NCI-H146 (cell line): ENCODE data around the gene SH3RF2.
"Not testable (repeated sequence)": the region's sequence is repeated elsewhere in the genome, so short reads cannot be mapped to it uniquely, and the experiment has no call there.

Source experiments
- DNase-seq: peaks from one replicate; lab custom pipeline; 2025; lab: John Stamatoyannopoulos, UW

Gene SH3RF2

DNA sequence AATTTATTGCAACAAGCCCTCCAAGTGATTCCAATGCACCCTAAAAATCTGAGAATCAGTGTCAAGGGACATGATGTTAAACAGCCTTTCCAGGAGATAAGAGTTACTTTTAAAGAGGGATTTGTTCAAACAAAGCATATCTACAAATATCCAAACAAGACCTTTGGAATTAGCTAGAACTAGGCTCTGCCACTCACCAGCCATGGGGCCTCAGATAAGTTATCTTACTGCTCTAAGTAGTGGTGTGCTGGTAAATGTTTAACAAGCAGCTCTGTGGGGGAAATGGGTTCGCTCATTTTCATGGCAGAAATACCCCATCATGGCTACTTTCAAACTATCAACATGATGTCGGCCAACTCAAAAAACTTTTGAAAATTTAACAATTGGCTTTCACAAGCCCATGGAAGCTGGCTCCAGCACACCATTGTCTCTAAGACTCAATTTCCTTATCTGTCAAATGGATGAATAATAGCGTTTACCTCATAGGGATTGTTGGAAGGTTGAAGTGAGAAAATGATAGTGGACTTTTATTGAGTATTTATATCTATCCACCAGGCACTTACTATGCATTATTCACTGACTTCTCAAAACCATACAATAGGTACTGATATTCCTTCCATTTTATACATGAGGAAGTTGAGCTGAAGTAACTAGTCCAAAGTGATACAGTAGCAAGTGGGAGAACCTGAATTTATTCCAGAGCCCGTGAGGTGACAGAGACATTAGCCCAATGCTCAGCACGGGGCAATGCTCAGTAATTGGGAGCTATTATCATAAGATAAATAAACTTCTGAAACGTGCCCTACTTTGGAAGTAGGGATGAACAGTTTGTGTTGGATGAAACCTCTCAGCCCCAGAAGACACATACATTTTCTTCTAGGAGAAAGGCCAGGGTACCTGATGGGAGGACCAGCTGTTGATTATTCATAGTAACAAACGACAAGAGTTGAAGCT, 43.2 kb downstream of the SH3RF2 start:
- DNase-seq, result no peak

DNA sequence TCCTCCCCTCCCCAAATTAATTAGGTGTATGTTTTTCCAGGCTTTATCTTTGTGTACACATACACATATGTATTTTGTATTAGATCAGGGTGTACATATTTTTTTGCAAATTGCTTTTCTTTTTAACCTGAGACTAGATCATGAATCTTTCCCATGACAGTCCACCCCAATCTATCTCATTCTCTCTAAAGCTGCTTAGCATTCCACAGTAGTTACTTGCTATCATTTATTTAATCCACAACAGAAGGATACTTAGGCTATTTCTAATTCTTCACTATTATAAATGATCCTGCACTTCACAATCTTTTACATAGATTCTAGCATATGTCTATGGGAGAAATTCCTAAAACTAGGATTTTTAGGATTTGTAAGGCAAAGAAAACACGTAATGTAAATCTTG, 43.9 kb downstream of the SH3RF2 start:
- no peak for DNase-seq

DNA sequence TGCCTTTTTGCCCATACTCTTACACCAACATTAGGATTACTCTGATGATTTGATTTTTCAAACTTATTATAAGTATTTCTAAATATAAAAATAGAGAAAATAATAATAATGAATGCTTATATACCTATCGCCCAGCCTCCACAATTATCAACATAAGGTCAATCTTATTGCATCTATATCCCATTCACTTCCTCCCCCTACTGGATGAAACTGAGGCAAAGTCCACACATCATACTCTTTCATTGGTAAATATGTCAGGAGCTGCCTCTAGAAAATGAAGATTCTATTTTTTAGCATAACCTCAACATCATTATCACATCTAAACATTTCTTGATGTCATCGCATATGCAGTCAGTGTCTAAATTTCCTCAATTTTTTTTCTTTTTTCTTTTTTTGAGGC, 44.3 kb downstream of the SH3RF2 start:
- no peak for DNase-seq

DNA sequence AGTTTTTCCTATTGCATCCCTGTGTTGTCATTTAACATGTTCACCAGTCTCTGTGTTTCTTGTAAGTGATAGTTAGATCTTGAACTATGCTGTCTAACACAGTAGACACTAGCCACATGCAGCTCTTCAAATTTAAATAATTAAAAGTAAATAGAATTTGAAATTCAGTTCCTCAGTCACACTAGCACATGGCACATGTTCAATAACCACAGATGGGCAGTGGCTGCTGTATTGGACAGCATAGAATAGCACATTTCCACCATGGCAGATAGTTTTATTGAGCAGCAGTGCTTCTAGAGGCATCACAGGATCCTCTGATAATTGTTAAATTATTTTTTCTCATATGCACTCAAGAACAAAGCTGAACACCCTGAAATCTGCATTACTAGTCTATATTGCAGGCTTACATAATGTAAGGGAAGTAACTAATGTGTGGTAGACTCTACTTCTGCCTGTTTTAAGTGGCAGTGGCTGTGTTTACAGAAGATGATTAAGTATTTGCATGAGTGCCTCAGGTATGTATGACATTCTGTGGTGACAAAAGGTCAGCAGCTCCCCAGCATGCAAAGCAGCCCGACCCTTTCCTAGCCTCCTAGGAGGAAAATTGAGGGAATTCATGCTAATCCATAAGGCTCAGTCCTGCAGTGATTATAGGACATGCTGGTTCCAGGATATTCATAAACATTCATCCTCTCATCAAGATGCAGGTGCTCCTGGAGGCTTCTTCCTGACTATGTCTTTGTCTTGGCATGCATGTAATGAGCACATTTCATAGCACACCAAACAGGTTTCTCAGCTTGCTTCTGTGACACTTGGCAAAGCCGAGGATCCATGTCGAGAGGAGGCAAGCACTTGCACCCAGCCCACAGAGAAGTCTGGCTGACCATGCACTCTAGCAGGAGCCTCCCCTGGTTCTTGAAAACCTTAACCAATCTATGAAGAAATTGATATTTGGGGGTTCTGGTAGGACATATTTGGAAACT, 45.5 kb downstream of the SH3RF2 start:
- DNase-seq, result no peak

DNA sequence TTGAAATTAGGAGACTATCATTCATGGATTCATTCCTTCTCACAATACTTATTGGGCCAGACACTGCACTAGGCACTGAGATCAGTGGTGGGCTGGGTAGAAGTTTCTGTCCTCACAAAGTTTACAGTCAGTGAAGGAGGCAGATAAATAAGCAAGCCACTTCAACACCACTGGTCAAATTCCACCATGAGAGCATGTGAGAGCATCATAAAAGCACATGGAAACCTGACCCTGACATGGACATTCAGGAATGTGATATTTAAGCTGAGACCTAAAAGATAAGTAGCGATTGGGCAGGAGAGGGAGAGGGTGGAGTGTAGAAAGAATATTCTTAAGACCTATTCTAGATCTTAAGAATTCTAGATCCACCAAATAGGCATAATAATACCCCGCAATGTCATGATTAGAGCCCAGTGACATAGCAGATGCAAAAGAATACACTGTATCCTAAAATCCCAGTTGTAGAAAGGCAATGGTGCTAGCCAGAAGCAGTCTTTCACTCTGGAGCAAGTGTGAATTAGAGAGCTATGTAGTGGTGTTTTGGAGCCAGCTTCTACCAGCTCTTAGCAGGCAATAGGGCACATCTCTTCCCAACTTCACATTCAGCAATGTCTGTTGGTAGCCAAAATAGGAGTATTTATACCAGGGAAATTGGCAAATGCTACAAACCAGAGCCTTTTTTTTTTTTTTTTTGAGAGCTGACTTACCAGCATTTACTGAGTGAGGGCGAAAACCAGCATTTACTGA, 46.4 kb downstream of the SH3RF2 start:
- no peak for DNase-seq

DNA sequence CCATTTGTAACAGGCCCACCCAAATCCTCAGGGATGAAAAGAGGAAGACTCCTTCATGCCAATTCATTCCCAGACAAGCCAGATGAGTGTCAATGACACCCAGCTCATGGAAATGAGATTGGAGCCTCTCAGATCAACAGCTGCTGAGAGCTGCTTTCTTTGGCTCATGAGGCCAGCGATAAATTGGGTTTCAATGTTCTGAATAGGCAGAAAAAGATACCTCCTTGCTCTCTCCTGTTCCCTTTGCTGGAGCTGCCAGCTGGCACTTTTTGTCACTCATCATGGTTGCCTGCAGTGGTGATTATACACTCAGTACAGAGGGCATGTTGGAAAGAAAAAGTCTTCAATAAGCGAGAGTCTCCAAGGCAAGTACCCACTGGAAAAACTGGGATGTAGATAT, 47.1 kb downstream of the SH3RF2 start:
- DNase-seq, result no peak

DNA sequence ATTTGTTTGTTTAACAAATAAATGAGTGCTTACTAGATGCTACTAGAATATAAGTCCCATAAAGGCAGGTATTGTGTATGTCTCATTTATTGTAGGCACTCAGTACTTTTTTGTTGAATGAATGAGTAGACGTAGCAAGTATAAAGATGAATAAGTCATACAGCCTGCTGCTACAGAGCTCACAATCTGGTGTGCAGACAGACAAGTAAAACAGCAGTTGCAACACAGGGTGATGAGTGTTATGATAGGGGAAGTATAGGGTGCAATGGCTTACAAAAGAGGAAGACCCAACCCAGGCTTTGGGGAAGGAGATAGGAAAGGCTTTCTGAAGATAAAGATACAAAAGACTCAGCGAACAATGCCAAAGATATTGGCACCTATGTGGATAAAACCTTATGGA, 47.7 kb downstream of the SH3RF2 start:
- no peak for DNase-seq

DNA sequence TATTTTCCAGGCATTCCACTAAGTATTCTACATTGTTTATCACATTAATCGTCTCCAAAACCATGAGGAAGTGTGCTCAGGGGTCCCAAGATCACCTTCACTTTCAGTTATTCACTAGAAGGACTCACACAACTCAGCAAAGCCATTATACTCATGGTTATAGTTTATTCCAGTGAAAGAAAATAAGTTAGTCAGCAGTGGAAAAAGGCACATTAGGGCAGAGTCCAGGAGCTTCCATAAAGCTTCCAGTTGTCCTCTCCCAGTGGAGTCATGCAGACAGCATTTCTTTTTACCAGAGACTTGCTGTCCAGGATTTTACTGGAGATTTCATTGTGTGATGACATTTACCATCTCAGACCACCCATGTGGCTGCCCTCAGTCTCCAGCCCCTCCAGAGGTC, 51.5 kb downstream of the SH3RF2 start:
- DNase-seq, result no peak

DNA sequence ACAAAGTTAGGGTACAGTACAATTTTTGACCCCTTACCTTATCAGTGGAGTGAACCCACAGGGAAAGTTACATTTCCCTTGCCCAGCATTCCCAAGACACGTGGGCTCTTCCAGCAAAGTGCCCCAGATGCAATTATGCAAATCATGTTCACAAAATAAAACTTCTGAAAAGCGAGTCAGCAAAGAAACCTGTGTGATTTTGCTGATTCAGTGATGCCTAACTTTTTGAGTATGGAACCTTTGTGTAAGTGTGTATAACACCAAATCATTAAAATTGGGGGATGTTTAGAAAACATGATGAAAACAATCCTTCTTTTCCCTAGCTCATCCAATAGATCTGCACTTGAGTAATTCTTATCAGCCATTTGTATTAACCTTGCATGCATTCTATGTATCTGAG, 52.6 kb downstream of the SH3RF2 start:
- no peak for DNase-seq

DNA sequence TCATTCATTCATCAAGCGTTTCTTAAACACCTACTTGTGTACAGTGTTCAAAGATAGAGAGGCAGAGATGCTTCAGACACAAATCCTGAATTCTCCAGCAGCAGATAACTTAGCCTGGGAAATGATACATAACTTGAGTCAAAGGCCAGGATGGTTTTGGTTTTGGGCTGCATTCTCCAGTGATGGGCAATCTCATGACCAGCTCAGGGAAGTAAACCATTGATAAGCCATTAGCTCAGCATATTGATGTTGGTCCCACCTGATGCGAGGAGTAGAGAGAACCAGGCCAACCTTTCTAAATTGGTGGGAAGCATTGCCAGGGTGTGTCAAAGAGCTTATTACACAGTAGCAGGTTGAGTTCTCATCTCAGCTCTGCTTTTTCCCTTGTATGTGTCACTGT, 53.0 kb downstream of the SH3RF2 start:
- no peak for DNase-seq

DNA sequence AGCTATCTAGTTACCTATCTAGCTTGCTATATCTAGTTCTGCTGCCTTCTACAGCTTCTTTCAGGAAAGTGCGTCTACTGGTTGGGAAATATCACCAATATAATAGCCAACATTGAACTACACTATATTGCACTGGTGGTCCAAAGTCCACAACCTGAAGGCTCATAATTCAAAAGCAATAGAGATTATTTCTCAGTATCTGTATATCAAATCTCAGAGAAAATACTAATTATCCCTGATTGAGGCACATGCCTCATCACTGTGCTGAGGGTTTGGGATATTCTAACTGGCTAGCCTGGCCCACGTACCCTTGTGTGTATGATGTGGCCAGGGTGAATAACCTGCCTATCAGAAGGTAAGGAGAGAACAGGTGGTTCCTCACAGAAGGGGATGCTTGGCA, 53.8 kb downstream of the SH3RF2 start:
- DNase-seq, result no peak

DNA sequence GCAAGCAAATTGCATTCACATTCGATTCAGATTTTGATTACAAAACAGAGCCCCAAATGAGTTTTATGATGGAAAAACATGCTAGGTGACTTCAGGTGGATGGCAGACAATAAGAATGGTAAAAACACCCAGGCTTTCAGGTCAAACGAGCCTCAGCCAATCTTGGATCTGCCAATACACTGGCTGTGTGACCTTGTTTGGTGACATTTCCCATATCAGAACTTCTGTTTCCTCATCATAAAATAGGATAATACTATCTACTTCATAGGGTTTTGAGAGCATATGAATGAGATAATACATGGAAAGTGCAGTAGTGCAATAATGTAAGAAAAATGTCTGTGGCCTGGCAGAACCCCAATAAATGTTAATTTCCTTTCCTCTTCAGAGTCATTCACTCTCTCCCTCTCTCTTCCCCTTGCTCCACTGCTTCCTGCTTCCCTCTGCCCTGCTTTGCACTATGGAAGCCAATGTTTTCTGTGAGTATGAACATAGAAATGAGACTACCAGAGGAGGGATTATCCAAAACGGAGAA, 54.7 kb downstream of the SH3RF2 start:
- DNase-seq, result no peak

DNA sequence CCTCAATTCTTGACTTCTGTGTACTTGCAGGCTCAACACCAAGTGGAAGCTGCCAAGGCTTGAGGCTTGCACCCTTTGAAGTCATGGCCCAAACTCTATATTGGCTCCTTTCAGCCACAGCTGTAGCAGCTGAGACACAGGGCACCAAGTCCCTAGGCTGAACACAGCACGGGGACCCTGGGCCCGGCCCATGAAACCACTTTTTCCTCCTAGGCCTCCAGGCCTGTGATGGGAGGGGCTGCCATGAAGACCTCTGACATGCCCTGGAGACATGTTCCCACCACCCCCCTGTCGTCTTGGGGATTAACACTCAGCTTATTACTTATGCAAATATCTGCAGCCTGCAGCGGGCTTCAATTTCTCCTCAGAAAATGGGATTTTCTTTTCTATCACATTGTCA, 57.2 kb downstream of the SH3RF2 start:
- not testable (repeated sequence) for DNase-seq

DNA sequence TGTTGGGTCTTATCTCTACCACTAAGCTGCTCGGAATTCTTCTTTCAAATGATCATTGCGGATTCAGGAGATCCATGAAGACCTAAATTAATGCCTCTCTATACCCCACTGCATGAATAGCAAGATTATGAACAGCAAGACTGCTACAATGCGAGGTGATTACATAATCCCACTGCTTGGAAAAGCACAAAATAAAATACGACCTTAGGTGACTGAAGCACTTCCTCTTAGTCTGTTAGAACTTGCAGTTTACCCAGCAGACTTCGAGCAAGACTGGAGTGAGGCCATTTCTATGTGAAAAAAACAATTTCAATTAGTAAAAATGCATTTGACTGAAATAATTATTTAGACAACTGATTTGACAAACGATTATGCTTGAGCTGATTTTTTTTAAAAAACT, 59.8 kb downstream of the SH3RF2 start:
- no peak for DNase-seq

DNA sequence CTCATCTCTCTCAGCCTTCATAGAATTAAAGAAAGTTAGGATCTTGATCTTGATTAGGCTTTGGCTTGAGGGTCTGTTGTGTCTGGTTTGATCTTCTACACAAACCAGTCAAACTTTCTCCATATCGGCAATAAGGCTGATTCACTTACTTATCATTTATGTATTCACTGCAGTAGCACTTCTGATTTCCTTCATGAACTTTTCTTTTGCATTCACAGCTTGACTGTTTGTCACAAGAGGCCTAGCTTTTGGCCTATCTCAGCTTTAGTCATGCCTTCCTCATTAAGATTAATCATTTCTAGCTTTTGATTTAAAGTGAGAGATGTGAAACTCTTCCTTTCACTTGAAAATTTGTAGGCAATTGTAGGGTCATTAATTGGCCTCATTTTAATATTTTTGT, 62.8 kb downstream of the SH3RF2 start:
- no peak for DNase-seq

DNA sequence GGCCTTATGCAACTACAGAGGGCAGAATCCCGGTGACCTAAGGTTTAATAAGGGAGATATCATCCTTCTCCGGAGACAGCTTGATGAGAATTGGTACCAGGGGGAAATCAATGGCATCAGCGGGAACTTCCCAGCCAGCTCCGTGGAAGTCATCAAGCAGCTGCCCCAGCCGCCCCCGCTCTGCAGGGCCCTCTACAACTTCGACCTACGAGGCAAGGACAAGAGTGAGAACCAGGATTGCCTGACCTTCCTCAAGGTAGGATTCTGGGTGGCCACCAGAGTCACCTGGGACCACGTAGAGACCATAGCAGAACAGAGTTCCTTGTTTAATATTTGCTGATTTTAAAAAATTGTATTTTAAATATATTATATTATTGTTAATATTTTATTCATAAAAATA, 63.7 kb downstream of the SH3RF2 start:
- no peak for DNase-seq

DNA sequence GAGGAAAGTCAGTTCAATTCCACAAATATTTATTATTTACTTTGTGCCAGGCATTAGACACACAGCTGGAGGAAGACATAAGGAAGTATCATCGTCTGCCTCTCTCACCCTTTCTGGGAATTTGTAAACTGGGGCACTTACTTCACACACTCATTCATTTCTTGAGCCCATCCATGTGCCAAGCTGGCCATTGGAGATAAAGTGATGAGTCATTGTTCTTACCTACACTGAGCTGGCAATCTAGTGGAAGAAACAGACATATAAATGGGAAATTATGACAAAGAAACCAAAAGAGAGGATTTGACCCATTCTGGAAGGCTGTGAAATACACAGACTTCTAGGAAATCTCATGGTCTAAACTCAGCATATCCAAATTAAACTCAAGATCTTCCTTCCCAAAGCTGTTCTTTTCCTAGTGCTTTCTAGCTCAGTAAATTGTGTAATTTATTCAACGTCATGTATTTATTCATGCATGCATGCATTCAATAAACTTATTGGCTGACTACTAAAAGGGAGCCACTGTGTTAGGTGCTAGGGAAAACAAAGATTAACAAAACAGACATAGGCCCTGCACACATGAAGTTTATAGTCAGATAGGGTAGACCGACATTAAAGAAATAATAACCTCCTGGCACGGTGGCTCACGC, 65.3 kb downstream of the SH3RF2 start:
- DNase-seq, result no peak

DNA sequence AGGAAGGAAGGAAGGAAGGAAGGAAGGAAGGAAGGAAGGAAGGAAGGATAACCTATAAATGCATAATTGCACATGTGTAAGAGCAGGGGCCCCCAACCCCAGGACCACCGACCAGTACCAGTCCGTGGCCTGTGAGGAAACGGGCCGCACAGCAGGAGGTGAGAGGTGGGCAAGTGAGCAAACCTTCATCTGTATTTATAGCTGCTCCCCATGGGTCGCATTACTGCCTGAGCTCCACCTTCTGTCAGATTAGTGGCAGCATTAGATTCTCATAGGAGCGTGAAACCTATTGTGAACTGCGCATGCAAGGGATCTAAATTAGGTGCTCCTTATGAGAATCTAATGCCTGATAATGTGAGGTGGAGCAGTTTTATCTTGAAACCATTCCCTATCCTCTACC, 66.1 kb downstream of the SH3RF2 start:
- no peak for DNase-seq

DNA sequence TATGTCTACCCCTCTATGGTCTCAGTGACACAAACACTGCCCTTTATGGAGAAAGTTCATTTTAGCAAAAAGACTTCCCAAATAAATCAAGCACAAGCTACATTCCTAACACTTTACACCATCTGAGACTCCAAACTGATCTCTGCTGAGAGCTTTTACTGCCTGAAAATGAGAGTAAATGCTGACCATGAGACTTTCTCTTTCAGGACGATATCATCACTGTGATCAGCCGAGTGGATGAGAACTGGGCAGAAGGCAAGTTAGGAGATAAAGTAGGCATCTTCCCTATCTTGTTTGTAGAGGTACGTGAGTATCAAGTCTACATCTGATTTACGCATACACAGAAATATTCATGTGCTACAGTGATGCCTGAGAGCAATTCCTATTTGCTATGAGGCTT, 67.5 kb downstream of the SH3RF2 start:
- no peak for DNase-seq

DNA sequence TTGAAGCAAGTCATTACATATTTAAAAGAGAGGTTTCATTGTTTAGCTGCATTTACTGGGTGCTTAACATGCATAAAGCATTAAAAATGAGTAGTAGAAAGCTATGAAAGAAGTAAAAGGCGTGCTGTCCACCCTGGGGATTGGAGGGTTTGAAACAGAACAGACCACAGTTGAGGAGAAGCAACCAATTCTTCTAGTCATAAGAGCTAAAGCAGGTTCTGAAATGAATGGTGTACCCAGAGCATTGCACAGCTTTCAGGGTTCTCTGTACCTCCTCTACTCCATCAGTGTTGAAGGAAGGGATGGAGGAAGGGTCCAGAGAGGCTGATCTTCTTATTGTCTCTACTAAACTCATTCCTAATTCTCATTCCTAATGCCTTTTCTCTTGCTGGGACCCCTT, 68.9 kb downstream of the SH3RF2 start:
- DNase-seq, result no peak

DNA sequence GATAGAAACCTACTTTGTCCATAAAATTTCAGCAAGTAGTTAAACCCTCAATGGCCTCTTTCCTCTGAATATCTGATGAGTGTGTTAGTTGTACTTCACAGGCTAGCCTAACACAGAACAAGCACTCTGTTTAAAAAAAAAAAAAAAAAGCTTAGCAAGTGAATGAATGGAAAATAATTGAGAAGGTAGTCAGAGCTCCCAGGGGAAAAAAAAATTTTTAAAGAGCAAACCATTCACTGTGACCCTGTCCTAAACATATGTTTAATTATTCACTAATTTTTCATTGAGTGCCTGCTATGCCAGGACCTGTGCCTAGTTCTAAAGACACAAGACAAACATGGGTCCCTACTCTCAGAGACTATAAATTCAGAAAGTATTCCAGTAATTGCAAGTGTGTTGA, 69.3 kb downstream of the SH3RF2 start:
- no peak for DNase-seq
